SK-MEL-5 (cell line): ENCODE results near the gene LRRC75A. TPM values are rescaled to one million over a fixed set of nuclear protein-coding genes. Genes with fewer than 3 reads are reported as not detected.

Experiments used
- DNase-seq: peaks from one replicate; pipeline ENCODE4 v3.0.0-alpha.2; 2016; ENCODE audit warnings: low read depth, low spot score
- in situ Hi-C: cut with HindIII; loops from 2 replicates; pipeline ENCODE4 v1.10.0; 2016; ENCODE audit warnings: low sequenced_read_pairs, high pct_unique_total_duplicates, low pct_unique_long_range_greater_than_20kb
- total RNA-seq: library from RNA; depleted of rRNA; stranded (reverse); fragments of >200 nt; shearing (Covaris generic); gene quantifications from 2 replicates; pipeline ENCODE4 v1.2.3, GENCODE V29; 2014

The LRRC75A gene
- total RNA-seq, 1 experiment from 2014 or later: 5.3 TPM

DNA sequence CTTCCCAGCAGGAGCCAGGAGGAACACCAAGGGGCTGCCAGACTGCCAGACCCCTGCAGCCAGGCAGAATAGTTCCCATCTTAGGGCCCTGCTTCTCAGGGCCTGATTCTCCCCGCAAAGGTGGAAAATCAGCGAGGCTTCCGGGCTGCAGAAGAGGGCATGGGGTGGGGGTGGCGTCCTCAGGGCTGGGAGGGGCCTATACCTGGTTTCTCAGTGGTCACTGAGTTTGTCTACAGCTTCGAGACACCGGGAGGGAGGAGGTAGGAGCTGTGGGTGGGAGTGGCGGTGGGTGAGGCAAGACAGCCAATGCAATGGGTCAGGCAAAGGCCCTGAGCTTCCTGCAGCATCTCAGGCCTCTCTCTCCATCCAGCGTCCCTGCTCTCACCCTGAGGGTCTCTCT is 14.3 kb downstream of the LRRC75A start:
- in situ Hi-C loops: no loop called here
- no peak for DNase-seq

DNA sequence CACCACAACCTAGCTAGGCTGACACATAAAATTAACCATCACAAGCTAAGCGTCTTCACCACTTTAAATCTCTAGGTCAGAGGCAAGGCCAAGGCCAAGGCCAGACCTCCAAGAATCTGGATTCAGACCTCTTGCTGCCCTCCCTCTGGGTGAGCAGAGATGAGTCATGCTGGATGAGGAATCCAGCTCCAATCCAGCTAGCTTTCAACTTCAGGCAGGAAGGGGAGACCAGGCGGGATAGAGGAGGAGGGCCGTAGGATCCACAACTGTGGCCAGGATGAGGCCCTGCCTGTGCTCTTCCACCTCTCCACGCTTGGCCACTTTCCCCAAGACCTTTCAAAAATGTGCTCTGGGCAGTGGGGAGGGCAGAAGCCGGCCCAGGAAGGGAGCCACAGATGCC is 14.7 kb downstream of the LRRC75A start:
- in situ Hi-C loops: no loop called here
- DNase-seq: no peak

DNA sequence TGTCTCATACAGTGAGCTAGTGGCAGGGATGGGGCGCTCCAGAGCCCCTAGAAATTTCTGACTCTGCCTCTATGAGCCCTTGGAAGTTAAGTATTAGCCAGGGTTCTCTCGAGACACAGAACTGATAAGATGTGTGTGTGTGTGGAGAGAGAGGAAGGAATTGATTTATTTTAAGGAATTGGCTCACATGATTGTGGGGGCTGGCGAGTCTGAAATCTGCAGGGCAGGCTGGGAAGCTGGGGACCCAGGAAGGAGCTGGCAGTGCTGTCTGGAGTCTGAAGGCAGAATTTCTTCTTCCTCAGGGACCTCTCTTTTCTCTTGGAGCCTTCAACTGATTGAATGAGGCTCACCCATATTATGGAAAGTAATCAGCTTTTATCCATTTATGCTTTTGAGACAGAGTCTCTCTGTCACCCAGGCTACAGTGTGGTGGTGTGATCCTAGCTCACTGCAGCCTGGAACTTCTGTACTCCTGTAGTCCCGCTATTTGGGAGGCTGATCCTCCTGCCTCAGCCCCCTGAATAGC is 16.8 kb downstream of the LRRC75A start:
- no peak for DNase-seq
- in situ Hi-C loops: no loop called here

DNA sequence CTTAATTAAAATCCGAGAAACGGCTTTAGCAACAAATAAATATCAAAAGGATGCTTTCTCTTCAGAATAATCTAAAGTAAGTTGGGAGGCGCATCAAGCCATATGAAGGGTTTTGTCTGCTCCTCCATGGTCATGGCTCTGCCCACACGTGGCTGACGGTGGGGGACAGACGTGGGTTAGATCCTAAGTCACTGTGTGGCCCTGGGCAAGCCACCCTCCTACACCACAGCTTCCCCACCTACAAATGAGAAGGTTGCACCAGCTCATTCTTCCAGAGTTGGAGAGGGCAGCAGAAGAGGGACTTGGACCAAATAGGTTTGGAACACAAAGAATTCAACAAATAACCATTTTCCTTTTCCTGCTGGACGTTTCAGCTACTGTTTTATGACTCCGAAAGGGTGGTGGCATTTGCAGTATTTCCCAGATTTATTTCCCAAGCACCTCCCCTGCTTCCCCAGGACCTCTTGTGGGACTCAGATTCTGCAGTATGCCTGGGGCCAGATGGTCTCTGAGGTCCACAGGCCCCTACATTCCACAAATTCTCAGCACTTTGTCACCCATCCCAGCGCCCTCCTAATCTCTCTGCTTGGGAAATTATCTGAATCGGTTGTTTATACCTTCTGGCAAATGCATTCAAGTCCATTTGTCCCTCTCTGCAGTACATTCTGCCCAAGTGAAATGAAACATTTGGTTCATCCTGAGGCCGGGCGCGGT is 17.8 kb downstream of the LRRC75A start:
- DNase-seq: no peak
- in situ Hi-C loops: no loop called here

DNA sequence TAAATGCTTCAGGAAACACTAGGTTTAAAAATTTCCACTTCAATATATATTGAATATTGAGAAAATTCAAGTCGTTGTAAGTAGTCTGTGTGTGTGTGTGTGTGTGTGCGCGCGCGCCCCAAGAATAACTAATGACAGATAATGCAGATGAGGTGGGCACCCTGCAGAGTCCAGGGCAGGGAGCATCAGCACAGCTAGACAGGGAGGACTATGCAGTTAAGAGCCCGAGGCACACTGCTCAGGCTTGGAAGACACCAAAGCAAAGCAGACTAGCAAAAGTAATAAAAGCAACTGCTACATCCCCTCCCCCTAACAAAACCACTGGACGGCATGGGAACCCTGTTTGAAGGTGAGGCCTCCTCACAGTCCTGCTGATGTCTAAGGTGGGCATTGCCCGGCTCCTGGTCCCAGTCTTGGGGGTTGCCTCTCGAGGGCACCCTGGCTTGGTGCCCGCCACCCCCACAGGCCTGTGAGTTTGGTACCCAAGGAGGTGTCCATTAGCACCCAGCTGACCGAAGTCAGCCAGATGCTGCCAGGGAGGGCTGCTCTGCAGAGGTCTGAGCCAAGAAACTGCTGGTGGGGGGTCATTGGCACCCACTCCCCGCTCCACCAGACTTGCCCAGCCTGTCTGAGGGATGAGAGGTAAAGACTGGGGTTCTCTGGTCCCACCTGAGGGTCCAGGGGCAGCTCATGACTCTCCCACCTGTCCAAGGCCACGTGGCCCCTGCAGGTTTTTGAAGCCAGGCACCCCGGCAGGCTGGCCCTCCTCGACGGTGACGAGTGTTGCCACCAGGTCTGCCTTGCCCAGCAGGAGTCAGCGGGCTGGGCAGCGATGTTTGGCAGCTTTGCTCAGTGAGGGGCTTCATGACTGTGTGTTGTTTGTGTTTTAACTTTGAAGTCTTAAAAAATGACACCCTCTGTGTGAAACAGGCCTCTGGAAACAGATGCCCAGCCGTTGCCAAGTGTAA is 18.7 kb downstream of the LRRC75A start:
- in situ Hi-C loops: no loop called here
- DNase-seq: no peak

DNA sequence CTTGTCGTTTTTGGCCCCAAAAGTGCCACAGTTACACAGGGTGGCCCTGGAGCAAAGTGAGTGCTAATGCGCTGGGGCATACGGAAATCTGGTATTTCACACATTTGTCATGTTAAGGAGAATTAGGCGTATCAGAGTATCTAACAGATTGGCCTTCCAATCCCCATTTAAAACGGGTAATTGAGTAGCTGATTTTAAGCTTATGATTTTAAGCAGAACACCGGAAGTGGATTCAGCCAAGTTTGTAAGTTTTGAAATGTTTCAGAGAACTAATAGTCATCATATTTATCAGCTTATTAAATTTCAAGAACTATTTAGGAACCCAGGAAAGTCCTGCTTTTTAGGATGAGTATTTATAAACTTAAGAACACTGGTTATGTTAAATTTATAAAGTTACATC is 19.5 kb downstream of the LRRC75A start:
- in situ Hi-C loops: no loop called here
- no peak for DNase-seq

DNA sequence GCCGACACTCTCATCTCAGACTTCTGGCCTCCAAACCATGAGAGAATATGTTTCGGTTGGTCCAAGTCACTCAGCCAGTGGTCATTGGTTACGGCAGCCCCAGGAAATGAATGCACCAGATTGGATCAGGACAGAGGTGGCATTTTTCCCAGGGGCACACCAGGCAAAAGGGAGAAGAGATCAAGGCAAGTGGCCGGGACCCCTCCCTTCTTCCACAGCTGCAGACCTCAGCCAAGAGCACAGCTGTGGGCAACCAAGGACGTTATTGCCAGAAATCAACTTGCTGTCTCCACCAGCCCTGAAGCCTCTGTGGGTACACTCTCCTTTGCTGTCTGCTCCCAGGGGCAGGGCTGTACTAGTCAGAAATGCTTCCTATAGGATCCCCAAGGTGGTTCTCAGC is 20.7 kb downstream of the LRRC75A start:
- in situ Hi-C loops: no loop called here

DNA sequence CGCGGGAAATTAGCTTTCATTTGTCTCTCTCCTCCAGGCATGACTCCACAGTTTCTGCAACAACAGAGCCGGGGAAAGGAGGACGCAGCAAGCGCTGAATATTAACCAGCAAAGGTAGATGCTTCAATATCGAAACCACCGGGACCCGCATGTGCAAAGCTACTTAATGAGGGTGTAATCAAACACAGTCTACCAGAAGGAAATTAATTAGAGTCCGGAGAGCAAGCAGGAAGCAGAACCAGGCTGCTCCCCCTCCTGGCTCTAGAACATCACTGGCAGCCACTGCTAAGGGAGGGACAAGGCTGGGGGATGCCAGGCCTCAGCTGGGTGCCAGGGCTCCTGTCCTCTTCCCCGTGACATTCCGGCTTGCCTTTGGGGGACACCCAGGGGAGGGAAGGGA is 21.7 kb downstream of the LRRC75A start:
- in situ Hi-C loops: no loop called here
- DNase-seq: no peak

More for the DNA sequence above, 20.7 kb downstream of the LRRC75A start:
- no peak for DNase-seq

DNA sequence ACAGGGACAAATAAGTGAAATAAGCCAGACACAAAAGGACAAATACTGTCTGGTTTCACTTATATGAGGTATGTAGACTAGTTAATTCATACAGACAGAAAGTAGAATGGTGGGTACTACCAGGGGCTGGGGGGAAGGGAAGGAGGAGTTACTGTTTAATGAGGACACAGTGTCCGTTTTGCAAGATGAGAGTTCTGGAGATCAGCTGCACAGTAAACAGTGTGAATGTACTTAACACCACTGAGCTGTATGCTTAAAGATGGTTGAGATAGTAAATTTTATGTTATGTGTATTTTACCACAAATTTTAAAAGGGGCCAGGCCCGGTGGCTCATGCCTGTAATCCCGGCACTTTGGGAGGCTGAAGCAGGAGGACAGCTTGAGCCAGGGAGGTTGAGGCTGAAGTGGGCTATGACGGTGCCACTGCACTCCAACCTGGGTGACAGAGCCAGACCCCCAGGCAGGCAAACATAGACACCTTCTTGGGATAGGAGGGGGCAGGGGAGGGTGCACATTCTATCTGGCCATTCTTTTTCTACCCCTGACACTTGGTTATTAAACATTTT is 23.5 kb downstream of the LRRC75A start:
- in situ Hi-C loops: no loop called here

DNA sequence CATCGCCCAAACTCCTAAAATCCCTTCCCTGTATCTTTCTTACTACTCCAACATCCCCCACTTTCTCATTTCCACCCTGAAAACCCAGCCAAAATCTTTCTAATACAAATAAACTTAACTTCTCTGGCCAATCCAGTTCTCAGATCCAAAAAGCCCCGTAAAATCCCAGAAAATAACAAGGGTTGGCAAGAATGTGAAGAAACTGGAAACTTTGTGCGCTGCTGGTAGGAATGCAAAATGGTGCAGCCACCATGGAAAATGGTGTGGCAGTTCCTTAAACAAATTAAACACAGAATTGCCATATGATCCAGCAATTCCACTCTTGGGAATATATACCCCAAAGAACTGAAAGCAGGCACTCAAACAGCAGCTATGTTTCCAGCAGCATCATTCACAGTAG is 24.1 kb downstream of the LRRC75A start:
- no peak for DNase-seq
- in situ Hi-C loops: no loop called here

More for the DNA sequence above, 23.5 kb downstream of the LRRC75A start:
- no peak for DNase-seq

DNA sequence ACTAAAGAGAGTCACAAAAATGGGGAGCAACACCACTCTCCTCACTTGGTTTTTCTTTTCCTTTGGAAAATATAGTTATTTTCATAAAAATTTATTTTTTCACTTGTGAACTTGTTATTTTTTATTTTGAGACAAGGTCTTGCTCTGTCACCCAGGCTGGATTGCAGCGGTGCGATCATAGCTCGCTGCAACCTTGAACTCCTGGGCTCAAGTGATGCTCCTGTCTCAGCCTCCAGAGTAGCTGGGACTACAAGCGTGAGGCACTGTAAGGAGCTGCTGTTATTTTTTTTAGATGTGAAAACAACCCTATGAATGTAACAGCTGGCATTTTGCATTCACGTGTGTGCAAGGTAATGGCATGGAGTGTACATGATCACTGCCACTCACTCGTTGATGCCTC is 24.9 kb downstream of the LRRC75A start:
- in situ Hi-C loops: no loop called here
- DNase-seq: no peak

DNA sequence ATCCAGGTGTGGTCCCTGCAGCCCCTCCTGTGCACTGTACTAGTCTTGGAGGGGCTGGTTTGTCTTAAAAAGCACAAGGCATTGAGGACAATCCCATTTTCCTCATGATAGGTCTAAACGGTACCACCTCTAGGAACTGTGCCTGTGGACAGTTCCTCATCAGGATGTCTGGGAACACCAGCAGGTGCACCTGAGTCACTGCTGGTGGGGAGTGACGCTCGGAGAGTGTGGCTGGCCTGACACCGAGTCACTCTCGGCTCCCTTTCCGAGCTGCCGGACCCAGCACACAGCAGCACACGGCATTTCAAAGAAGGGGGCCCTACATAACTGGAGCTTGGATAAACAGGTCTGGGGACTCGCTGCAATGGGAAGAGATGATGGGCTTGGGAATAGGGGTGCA is 25.6 kb downstream of the LRRC75A start:
- in situ Hi-C loops: no loop called here
- DNase-seq: no peak

DNA sequence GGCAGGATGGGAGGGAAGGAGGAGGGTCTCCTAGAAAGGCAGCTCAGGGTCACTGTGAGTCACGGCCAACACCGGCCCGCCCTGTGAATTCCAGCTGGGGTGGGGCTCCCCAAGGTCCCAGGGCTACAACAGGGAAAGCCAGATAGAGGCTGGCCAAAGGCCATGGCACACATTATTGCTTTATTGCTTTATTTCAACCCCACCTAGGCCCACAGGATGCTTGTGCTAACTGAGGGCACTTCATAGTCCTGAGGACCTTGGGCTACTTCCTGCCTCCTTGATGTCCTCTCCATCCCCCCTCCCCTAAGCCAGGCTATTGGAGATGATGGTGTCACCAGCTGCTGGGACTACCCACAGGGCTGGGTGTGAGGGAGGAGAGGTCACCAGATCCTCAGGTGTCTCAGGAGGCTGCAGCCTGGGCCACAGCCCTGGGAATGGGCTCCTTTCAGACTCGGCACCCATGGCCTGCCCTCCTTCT is 26.1 kb downstream of the LRRC75A start:
- in situ Hi-C loops: no loop called here
- DNase-seq: no peak

DNA sequence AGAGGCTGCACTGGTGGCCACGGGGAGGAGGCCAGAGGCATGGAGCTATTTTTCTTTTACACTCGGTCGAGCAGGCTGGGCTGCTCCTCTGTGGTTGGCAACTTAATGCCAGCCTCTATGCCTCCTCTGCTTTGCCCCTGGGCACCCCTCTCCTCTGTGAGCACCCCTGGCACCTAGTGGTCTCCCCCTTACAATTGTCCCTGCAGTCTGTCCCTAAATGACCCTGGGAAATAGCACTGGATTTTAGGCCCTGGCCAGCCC is 27.0 kb downstream of the LRRC75A start:
- in situ Hi-C loops: no loop called here

DNA sequence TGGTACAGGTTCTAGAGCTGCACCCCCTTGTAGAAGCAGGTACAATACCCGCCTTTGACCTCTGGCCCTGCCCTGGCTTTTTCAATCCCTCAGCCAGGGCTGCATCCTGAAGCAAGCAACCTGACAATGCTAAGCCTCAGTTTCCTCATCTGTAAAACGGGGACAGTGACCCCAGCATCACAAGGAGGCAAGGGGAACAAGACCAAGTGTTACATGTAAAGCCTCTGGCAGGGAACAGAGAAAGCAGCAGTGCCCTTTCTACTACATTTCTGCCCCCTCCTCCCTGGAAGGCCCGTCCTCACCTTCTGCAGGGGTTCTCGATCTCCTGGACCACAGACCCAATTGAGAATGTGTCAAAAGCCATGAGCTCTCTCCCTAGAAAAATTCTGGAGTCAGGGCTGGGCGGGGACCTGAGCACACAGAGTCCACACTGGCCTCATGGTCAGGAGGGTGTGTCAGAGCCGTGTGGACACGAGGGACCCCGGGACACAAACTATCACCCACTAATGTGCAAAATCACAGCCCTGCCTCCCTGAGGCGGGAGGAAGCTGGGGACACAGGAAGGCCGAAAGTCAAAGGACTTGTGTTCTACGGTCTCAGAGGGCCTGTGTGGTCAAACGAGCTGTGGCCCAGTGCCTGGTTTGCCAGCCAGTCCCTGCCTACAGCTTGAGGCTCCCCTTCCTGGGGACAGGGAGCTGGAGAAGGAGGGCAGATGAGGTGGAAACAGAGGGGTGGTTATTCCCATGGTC is 27.5 kb downstream of the LRRC75A start:
- no peak for DNase-seq
- in situ Hi-C loops: no loop called here

More for the DNA sequence above, 27.0 kb downstream of the LRRC75A start:
- no peak for DNase-seq

DNA sequence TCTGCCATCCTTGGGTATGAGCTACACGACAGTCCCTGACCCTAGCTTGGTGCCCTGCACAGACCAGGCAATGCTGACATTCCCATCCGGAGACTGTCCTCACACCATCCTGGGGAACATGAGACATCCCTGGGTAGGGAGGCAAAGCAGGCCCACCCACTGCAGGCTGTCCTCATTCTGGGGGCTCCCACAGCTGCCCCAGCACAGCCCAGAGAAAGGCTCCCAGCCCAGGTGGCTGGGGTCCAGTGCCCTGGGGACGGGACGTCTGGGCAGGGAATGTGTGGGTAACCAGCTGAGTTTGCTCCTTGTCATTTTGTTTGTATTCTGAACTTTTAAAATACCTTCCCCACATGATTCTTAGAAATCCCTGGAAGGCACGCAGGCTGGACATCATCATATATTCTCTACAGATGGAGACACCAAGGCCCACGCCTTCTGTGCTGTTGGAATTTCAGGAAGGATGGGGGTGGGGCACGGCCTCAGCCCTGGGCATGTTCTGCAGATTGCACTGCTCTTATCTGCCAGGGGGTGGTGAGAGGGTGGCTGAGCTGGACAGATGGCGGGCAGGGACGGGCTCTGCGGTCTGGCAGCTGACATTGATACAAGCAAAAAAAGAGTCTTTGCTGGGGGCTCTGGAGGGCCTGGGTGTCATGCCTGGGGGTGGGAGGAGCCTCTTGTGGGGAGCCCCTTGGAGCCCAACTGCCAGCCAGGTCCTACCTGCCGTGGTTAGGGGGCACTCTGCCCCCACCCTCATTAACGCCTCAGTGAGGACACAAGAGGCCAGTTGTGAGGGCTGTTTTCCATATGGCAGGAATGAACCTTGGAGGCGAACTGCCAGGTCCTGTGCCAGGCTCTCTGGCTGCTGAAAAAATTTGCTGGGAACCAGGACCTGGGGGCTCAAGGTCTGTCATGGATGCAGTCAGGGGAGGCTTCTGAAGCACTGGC is 28.4 kb downstream of the LRRC75A start:
- in situ Hi-C loops: no loop called here
- DNase-seq: peak; percentile 70
